ENCODE measurements around the gene SLC18A3. TPM values are rescaled to one million over a fixed set of nuclear protein-coding genes. Genes with fewer than 3 reads are reported as not detected.

SLC18A3 gene
- total RNA-seq, 1 donor from 2014 or later: 0.31 TPM

DNA sequence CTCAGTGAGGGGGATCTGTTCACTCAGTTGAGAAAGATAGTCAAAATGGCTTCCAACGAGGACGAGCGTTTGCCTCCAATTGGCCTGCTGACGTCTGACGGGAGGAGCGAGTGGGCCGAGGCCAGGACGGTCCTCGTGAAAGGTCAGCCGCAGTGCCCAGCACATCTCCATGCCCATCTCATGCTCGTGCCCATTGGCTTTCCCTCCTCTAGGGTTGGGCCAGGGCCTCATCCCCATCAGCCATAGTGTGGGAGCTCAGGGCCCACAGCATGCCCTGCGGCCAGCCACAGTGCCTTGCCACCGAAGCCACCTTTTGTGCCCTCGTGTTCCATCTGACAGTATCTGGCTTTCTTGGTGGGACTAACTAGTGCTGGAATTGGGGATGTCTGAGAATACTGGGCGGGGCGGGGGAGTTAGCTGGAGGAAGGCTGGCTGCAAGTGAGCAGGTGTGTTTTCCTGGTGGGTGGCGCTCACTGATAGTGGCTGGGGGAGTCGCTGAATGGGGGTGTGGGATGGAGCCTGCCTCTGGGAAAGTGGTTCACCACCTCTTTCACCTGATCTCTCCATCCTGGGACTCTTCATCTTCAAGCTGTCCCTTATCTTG, 17.6 kb downstream of the SLC18A3 start:
- DNase-seq: no peak

DNA sequence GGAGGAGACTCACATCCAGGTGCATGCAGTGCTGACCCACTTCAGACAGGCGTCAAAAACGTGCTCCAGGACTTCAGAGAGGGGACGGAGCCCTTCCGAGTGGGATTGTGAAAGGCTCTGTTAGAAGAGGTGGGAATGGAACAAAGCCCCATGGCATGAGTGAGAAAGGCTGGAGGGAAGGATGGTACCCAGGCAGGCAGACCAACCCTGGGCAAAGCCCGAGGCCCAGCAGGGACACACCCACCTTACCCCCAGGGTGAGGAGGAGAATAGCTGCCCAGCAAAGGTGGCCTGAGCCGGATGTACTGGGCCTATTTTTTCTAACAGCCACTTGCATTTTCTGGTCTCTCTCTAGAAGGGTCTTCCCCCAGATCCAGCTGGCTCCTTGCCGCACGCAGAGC, 18.5 kb downstream of the SLC18A3 start:
- DNase-seq: no peak

- DNase-seq: no peak
Observed at GRCh38 chr10:49629431-49629881, 19.3 kb downstream of the SLC18A3 start.

GRCh38 chr10:49631975-49632374, 21.9 kb downstream of the SLC18A3 start:
- no peak for DNase-seq

DNA sequence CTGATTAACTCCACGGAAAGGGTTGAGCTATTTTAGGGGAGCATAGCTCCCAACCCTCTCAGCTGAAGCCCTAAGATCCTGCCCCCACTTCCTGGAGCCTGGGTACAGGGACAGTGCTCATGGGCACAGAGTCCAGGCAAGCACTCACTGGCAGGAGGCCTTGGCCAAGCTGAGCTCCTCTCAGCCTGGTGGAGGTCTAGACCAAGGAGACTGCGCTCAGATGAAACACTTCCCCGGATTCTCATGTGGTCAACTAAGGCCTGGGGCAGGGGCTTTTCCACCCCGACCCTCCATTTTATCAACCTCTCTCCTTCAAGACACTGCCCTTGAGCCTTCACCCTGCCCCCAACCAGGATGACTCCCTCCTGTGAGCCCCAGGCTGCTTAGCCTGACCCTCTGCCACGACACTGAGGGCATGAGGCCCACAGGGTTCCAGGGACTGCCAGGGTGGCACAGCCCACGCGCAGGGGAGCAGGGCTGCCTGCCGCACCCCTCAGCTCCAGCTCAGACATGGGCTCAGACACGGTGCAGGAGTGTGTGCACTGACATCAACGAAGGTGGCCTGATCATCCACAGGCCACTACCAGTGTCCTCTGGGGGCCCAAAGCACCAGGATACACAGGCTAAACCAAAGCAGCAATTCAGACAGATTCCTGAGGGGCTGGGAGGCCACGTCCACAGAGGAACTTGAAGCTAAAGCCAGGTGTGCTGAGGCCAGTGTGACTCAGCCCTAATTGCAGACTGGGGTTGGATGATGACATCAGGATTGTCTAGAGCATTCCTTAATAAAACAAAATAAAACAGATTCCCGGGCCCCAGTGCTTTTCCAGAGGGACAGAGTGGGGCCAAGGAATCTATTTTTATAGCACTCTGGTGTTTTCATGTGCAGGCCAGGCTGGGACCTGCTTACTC, 22.6 kb downstream of the SLC18A3 start:
- no peak for DNase-seq

DNA sequence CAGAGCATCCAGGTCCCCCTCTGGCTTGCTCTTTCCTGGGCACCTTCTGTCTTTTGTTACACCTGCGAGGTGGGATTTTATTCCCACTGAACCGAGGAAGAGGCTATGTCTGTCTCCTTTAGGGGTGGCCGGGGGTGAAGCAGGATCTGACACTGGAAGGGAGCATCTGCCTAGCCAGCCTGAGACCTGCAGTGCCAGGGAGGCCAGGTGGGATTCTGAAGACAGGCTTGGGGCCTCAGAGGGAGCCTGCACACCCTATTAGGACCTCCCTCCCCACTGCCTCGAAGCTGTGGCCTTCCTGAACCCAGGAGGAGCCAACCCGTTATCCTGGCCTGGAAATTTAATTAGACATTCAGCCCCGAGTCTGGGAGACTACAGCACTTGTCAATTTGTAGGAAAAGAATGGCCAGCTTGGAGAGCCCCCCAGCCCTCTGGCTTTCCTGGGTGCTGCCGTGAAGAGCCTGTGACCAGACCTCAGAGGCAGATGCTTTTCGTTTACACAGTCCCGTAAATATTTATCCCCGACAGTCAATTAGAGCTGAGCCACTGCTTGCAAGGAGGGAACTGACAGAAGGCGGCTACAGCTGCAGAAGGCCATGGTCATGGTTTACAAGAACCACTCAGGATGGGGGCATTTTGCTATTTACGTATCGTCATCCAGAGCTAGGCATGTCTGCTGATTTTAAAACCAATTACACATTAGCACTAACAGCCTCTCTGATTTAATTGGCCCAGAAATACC, 23.4 kb downstream of the SLC18A3 start:
- DNase-seq: no peak

- DNase-seq: no peak
Observed at GRCh38 chr10:49634069-49634660, 24.1 kb downstream of the SLC18A3 start.

GRCh38 chr10:49642311-49642710, 32.2 kb downstream of the SLC18A3 start:
- no peak for DNase-seq

DNA sequence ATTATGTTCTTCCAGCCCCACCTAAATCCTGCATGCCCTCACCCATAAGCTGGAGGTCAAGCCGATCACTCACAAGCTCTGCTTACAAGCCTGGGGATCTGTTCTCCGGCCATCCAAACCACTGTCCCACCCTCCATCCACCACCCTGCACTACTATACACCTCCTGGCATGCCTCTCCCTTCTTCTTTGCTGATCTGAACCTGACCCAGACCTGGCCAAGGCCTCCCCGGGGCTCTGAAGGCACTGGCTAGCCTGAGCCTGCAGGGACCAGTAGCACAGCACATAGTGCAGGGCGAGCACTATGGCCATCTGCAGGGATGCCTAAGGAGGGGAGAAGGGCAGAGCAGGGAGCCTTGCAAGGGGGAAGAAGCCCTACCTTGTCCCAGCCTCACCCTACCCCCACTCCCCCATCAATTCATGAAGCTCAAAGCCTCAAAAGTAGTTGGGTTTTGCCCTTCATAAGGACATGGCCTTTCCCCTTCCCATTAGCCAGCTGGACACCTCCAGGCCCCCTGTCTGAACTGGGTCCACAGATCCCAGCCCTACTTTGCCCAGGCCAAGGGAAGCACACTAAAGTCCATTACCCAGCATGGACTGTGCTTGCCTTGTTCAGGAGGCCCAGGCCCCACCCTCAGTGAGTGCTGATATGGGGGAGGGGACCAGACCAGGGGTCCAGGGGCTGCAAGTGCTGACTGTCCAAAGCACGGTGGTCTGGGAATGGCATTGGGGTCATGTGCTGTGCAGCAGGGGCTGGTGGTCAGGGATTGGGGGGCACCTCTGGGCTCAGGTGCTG, 33.3 kb downstream of the SLC18A3 start:
- DNase-seq: no peak

GRCh38 chr10:49644035-49644646, 34.0 kb downstream of the SLC18A3 start:
- DNase-seq: no peak

DNA sequence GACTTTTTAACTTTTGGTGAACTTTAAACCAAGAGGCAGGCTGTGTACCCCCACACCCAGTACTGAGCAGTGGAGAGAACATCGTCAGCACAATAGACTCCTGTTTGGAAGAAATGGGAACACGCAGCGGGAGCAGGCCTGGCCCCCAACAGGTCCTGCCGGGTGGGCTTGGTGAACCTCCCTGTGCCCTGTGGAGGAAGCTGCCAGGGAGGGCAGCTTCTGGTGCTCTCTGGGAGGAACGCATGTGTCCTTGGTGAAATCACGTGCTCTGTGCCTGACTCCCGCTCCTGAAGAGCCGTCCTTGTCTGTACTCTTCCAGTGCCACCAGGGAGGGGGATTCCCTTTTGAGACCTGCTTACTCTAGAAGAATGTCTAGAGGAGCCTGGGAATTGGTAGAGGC, 35.3 kb downstream of the SLC18A3 start:
- DNase-seq: no peak

GRCh38 chr10:49645871-49646870, 36.1 kb downstream of the SLC18A3 start:
- no peak for DNase-seq

- DNase-seq: no peak
Observed at GRCh38 chr10:49647554-49647953, 37.4 kb downstream of the SLC18A3 start.

DNA sequence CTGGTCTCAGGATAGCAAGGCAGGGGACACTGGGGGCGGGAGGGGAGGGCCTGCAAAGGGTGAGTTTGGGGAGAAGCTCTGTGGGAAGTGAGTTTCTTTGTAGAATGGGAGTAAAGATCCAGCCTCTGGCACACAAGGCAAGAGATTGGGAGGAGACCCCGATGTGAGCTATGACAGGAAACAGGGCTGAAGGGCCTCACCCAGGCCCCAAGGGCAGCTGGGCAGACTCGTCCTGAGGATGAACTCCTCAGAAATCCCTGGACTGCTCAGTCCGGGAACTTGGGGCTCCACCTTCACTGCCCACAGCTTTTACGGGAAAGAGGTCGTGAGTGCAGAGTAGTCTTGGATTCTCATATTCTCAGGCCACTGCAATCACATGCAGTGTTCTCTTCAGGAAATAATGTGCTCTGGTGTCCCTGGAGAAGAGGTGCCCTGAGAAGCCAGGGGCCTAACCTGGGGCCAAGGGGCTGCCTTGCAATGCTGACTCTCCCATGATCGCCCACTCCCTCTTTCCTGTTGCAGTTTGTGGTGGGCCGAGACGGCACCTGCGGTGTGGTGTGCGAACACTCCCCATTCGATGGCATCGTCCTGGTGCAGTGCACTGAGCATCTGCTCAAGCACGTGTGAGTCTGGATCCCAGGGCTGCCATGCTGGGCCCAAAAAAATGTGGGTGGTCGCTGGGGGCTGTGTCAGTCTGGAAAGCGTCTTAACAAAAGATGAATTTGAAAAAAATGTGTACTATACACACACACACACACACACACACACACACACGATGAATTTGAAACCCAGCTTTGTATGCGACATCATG, 38.1 kb downstream of the SLC18A3 start:
- no peak for DNase-seq

GRCh38 chr10:49649294-49649693, 39.2 kb downstream of the SLC18A3 start:
- no peak for DNase-seq

GRCh38 chr10:49649936-49650723, 40.0 kb downstream of the SLC18A3 start:
- DNase-seq: no peak

DNA sequence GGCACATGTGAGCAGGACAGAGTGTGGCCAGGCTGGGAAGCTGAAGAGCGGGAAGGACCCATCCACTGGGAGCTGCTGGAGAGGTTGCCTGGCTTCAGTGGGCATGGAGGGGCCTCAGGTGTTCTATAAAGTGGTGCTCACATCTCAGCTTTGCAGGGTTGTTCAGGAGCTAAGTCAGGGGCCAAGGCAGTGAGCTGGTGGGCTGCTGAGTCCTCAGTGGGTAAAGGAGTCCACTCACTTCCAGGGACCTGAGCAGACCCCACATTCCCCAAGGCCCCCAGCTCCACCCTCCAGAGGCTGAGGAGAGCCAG, 40.6 kb downstream of the SLC18A3 start:
- no peak for DNase-seq
